Fibroblast of the aortic adventitia (primary cell): ENCODE data around the gene NEK1. TPM values are rescaled to one million over a fixed set of nuclear protein-coding genes. Genes with fewer than 3 reads are reported as not detected.

Experiments used
- DNase-seq: peaks from one replicate; pipeline ENCODE4 v3.0.0-alpha.2; 2010; ENCODE audit warnings: low read depth
- H3K4me3 ChIP-seq: 2 replicates; pipeline ENCODE4 v1.5.1; 2011; ENCODE audit warnings: low read depth, mild to moderate bottlenecking, control low read depth, low read length, moderate library complexity
- CTCF ChIP-seq: IDR thresholded peaks from 2 replicates; pipeline ENCODE4 v1.5.1; 2011; ENCODE audit warnings: mild to moderate bottlenecking, low read length, control low read depth, inconsistent platforms; ENCODE audit not compliant: insufficient read depth
- total RNA-seq: library from RNA; depleted of rRNA; stranded (reverse); fragments of >200 nt; gene quantifications from 2 replicates; pipeline ENCODE4 v1.2.3, GENCODE V29; 2012; ENCODE audit warnings: low replicate concordance

Gene NEK1
- total RNA-seq, 1 donor, result 18.2 TPM

DNA sequence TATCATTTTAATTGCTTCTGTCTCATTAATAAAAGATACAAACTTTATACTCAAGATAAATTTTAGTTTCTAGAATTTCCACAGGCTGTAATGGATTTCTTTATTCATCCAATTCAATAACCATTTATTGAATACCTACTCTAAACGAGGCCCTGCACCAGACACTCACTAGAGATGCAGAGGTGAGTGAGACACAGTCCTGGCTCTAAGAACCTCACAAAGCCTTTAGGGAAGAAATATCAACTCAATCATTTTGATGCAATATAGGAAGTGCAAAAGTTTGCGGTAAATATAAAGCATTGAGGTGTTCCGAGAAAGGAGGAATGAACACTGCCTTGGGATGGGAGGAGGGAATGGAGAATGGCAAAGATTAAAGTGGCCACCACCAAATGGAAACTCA is 260.0 kb downstream of the NEK1 start:
- DNase-seq, result no peak
- no peak overlapping the region for H3K4me3 ChIP-seq
- TF ChIP-seq CTCF, result no peak

- peak; percentile 90 for DNase-seq
- TF ChIP-seq CTCF, result no peak
- H3K4me3 ChIP-seq, result no peak overlapping the region
Observed at GRCh38 chr4:169351872-169352271, 260.5 kb downstream of the NEK1 start.

DNA sequence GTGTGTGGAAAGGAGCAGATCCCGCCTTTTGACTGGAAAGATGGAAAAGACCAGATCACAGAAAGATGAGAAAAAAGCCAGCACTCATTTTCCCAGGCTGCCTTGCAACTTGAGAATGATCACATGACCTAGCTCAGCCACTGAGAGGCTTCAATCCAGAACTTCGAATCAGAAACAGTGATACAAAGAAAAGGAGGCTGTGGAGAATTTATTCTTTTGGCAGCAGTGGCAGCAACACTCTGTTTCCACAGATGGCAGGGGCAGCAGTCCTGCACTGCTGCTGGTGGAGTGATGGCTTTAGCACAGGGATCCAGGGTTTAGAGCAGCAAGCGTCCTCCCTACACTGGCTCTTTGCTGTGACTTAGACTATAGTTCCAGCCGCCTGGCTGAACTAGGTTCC is 263.8 kb downstream of the NEK1 start:
- no peak for DNase-seq
- no peak overlapping the region for H3K4me3 ChIP-seq
- TF ChIP-seq CTCF, result no peak

DNA sequence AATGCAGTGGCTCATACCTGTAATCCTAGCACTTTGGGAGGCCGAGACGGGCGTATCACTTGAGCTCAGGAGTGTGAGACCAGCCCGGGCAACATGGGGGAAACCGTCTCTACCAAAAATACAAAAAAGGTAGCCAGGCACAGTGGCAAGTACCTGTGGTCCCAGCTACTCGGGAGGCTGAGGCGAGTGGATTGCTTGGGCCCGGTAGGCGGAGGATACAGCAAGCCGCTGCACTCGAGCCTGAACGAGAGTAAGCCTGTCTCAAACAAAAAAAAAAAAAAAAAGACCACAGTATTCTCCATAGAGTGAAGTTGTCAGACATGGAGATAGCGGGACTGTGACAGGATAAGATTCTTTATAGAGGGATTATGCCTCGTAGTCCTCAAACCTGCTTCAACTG is 265.5 kb downstream of the NEK1 start:
- H3K4me3 ChIP-seq, result no peak overlapping the region
- no peak for DNase-seq
- TF ChIP-seq CTCF, result no peak

- H3K4me3 ChIP-seq, result no peak overlapping the region
- peak; percentile 79 for DNase-seq
- TF ChIP-seq CTCF, result no peak
Observed at GRCh38 chr4:169345316-169345721, 267.1 kb downstream of the NEK1 start.

Other genes with a start within 250 kb of the NEK1 start
- 38.3 and 50.6 TPM in 2 replicates for gene CLCN3, start 8.0 kb upstream of the NEK1 start, total RNA-seq
- gene HPF1, start 145.4 kb upstream of the NEK1 start, total RNA-seq, result 26.5 and 53.8 TPM in 2 replicates